Sigmoid colon (tissue), 7 donors: ENCODE measurements around the gene TENM4. TPM values are rescaled to one million over a fixed set of nuclear protein-coding genes. Genes with fewer than 3 reads are reported as not detected.
A peak's percentile ranks its signal among the peaks of the same experiment; 100 is the strongest.

Experiments
- DNase-seq: peaks from one replicate; pipeline ENCODE4 v3.0.0-alpha.2; 2019
- H3K27ac ChIP-seq, 4 donors: fragments of 200-600 bp; sonication (generic); one replicate each; pipeline ENCODE4 v1.5.1; 2016 to 2019; ENCODE audit warnings: mild to moderate bottlenecking in 1 of 4
- H3K27me3 ChIP-seq, 3 donors: fragments of 200-600 bp; sonication (generic); one replicate each; pipeline ENCODE4 v1.5.1; 2019; ENCODE audit warnings: mild to moderate bottlenecking in 1 of 3
- H3K36me3 ChIP-seq, 4 donors: fragments of 200-600 bp; sonication (generic); one replicate each; pipeline ENCODE4 v1.5.1; 2016 to 2019
- H3K4me1 ChIP-seq, 4 donors: fragments of 200-600 bp; sonication (generic); one replicate each; pipeline ENCODE4 v1.5.1; 2017 to 2019
- H3K4me3 ChIP-seq, 4 donors: fragments of 200-600 bp; sonication (generic); one replicate each; pipeline ENCODE4 v1.5.1; 2017 to 2019; ENCODE audit warnings: mild to moderate bottlenecking in 2 of 4, moderate library complexity in 1 of 4
- H3K9me3 ChIP-seq, 4 donors: fragments of 200-600 bp in 3 of 4; sonication (generic) in 3 of 4; one replicate each; pipeline versions ENCODE4 v1.5.1 to v1.6.1; 2013 to 2019
- CTCF ChIP-seq, 4 experiments: fragments of 450-650 bp in 3 of 4; fragments of 200-600 bp in 1 of 4; IDR thresholded peaks; one replicate each; pipeline ENCODE4 v1.5.1; 2016 to 2019; ENCODE audit warnings: antibody characterized with exemption in 4 of 4, mild to moderate bottlenecking in 3 of 4, moderate library complexity in 2 of 4
- EP300 ChIP-seq, 4 donors: sonication (generic); formaldehyde crosslinking; IDR thresholded peaks; one replicate each; pipeline ENCODE4 v1.6.1; 2017; ENCODE audit warnings: antibody characterized with exemption in 4 of 4
- POLR2A ChIP-seq, 2 donors: fragments of 450-650 bp; IDR thresholded peaks; one replicate each; pipeline ENCODE4 v1.6.1; 2016; ENCODE audit warnings: antibody characterized with exemption in 2 of 2, mild to moderate bottlenecking in 2 of 2, moderate library complexity in 2 of 2
- POLR2AphosphoS5 ChIP-seq, 4 donors: sonication (generic); formaldehyde crosslinking; IDR thresholded peaks; one replicate each; pipeline ENCODE4 v1.6.1; 2017; ENCODE audit warnings: antibody characterized with exemption in 4 of 4
- WGBS, 2 donors: extraction: QIAGEN DNeasy Blood & Tissue Kit; methylation state at CpG; one replicate each; pipeline ENCODE4 v1.1.7; 2013; 5-methylcytosine and 5-hydroxymethylcytosine counted together
- intact Hi-C: fragments of 100-400 bp; cut with DNase I; formaldehyde crosslinking; loops from one replicate; pipeline ENCODE4 v1.15.1; 2023
- polyA plus RNA-seq, 3 donors: library from polyadenylated mRNA; stranded (reverse); fragments of 200-250 nt; gene quantifications; one replicate each; pipeline ENCODE4 v1.2.3, GENCODE V29; 2013
- total RNA-seq, 4 donors: library from RNA; depleted of rRNA; stranded (reverse); fragments of >200 nt; gene quantifications; one replicate each; pipeline ENCODE4 v1.1.0, GENCODE V29; 2016
- donor health status: healthy with polysubstance abuse.
- donor health status: Bipolar disorder and iron deficiency.
- donor health status: healthy.

The TENM4 gene
- total and polyA plus RNA-seq, 7 donors, result 0.23 to 14.6 (median 1.9) TPM; not detected in 1

GRCh38 chr11:79415912-79416311, 24.9 kb downstream of the TENM4 start:
- peaks cover 0 to 2% (median 0%) of the 10 kb centered on the region in 4 donors for H3K9me3 ChIP-seq
- intact Hi-C loops, result no loop called here
- TF ChIP-seq POLR2AphosphoS5 (IDR thresholded peaks at IDR 0.05), result no peak
- TF ChIP-seq CTCF (IDR thresholded peaks at IDR 0.05), result no peak
- TF ChIP-seq EP300 (IDR thresholded peaks at IDR 0.05), result no peak
- TF ChIP-seq POLR2A (IDR thresholded peaks at IDR 0.05), result no peak
- no peak overlapping the region for H3K27ac ChIP-seq
- no peaks in the 10 kb centered on the region for H3K36me3 ChIP-seq
- no peaks in the 10 kb centered on the region for H3K27me3 ChIP-seq
- DNase-seq, result no peak
- no peak overlapping the region for H3K4me3 ChIP-seq
- peaks cover 0 to 28% (median 23%) of the 10 kb centered on the region in 4 donors for H3K4me1 ChIP-seq
- 97 to 99% methylated on average over 1 of the region's 1 CpG for WGBS, 2 donors

- WGBS, 2 donors, result 70 to 83% methylated on average over 1 of the region's 1 CpG
- H3K4me1 ChIP-seq, result peaks cover 0 to 28% (median 23%) of the 10 kb centered on the region in 4 donors
- no peaks in the 10 kb centered on the region for H3K36me3 ChIP-seq
- intact Hi-C loops, result no loop called here
- H3K4me3 ChIP-seq, result no peak overlapping the region
- DNase-seq, result no peak
- peak overlapping the region in 1 of 4 donors; percentile 72 for H3K27ac ChIP-seq
- peaks cover 0 to 2% (median 0%) of the 10 kb centered on the region in 4 donors for H3K9me3 ChIP-seq
- no peak for TF ChIP-seq EP300 (IDR thresholded peaks at IDR 0.05)
- TF ChIP-seq POLR2AphosphoS5 (IDR thresholded peaks at IDR 0.05), result no peak
- TF ChIP-seq POLR2A (IDR thresholded peaks at IDR 0.05), result no peak
- TF ChIP-seq CTCF (IDR thresholded peaks at IDR 0.05), result no peak
- no peaks in the 10 kb centered on the region for H3K27me3 ChIP-seq
These were observed 25.4 kb downstream of the TENM4 start for GRCh38 chr11:79415411-79415810.

- TF ChIP-seq EP300 (IDR thresholded peaks at IDR 0.05) (no peak), CTCF (IDR thresholded peaks at IDR 0.05) (no peak), POLR2A (IDR thresholded peaks at IDR 0.05) (no peak), POLR2AphosphoS5 (IDR thresholded peaks at IDR 0.05) (no peak)
- Histone ChIP-seq H3K36me3 (no peaks in the 10 kb centered on the region), H3K4me1 (peaks cover 0 to 28% (median 23%) of the 10 kb centered on the region in 4 donors), H3K27ac (peak overlapping the region in 3 of 4 donors; percentile 22 to 72 (median 26)), H3K27me3 (no peaks in the 10 kb centered on the region), H3K4me3 (no peak overlapping the region), H3K9me3 (peaks cover 0 to 2% (median 0%) of the 10 kb centered on the region in 4 donors)
- WGBS, 2 donors, result 73 to 78% methylated on average over 8 of the region's 8 CpGs
- intact Hi-C loops, result no loop called here
- DNase-seq, result no peak
These were observed 26.0 kb downstream of the TENM4 start for GRCh38 chr11:79414644-79415317.

GRCh38 chr11:79414041-79414440, 26.8 kb downstream of the TENM4 start:
- H3K4me3 ChIP-seq, result no peak overlapping the region
- H3K36me3 ChIP-seq, result no peaks in the 10 kb centered on the region
- no peak for DNase-seq
- no peaks in the 10 kb centered on the region for H3K27me3 ChIP-seq
- TF ChIP-seq CTCF (IDR thresholded peaks at IDR 0.05), result no peak
- no peak for TF ChIP-seq POLR2AphosphoS5 (IDR thresholded peaks at IDR 0.05)
- TF ChIP-seq EP300 (IDR thresholded peaks at IDR 0.05), result no peak
- TF ChIP-seq POLR2A (IDR thresholded peaks at IDR 0.05), result no peak
- WGBS, 2 donors, result 84 to 86% methylated on average over 3 of the region's 3 CpGs
- peaks cover 0 to 28% (median 23%) of the 10 kb centered on the region in 4 donors for H3K4me1 ChIP-seq
- peak overlapping the region in 2 of 4 donors; percentile 26 to 72 for H3K27ac ChIP-seq
- peaks cover 0 to 2% (median 0%) of the 10 kb centered on the region in 4 donors for H3K9me3 ChIP-seq
- intact Hi-C loops, result no loop called here
